ENCODE measurements around the gene SERPINA4. TPM values are rescaled to one million over a fixed set of nuclear protein-coding genes. Genes with fewer than 3 reads are reported as not detected.

The SERPINA4 gene
- total and polyA plus RNA-seq, 2 of the 13 experiments (the other 11 are each of a cell fraction or from before 2014, with no cell fraction given), result 39.1 to 57.8 TPM

DNA sequence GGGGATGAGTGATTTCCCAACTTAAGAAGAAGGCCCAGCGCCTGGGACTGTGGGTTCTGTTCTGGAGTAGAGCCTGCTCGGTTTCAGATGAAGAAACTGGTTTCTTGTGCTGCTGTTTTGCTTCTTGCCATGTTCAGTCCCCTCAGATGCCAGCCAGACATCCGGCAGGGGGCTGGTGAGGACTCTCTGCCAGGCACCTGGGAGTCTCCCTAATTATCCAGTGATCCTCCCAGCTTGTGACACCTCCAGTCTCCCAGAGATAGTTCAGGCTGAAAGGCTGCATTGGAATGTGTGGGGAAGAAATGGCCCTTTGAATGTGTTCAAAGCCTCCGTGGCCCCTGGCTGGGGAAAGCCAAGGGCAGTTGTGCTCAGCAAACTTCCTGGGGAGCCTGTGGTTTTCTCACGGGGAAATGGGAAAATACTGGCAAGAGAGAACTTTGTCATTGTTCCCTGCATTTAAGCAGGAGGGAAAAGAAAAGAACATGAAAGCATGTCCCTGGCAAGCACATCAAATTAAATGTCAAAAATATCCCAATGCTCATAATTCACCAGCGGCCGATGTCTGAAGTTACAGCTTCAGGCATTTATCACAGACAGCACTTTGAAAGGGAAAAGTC, 43.5 kb upstream of the SERPINA4 start (continued):
- TF ChIP-seq ZNF841 (CRISPR knock-in tag; IDR thresholded peaks at IDR 0.05; ENCODE audit: borderline replicate concordance) (no peak), NCOA2 (CRISPR knock-in tag; IDR thresholded peaks at IDR 0.05) (peak; percentile 81), ZNF816 (CRISPR knock-in tag; IDR thresholded peaks at IDR 0.05; ENCODE audit: borderline replicate concordance) (no peak), CREB1 (IDR thresholded peaks at IDR 0.05) (no peak), CREB1 (CRISPR knock-in tag; IDR thresholded peaks at IDR 0.05) (no peak), ZBTB7A (CRISPR knock-in tag; IDR thresholded peaks at IDR 0.05) (no peak), RBM39 (IDR thresholded peaks at IDR 0.05; ENCODE audit: low read depth, low read length, poor library complexity, severe bottlenecking) (no peak), BHLHE40 (IDR thresholded peaks at IDR 0.05; ENCODE audit: low read length) (no peak), ZNF773 (CRISPR knock-in tag; IDR thresholded peaks at IDR 0.05; ENCODE audit: borderline replicate concordance) (no peak), ASH2L (IDR thresholded peaks at IDR 0.05; ENCODE audit: insufficient read length, low read depth, low read length) (no peak), FOSL1 (CRISPR knock-in tag; IDR thresholded peaks at IDR 0.05; ENCODE audit: borderline replicate concordance) (no peak), ZNF629 (CRISPR knock-in tag; conservative IDR thresholded peaks at IDR 0.05) (0 out of 2 replicates have a peak, but pooled peaks have one; percentile 23), NFIC (IDR thresholded peaks at IDR 0.05; ENCODE audit: low read length) (peak; percentile 56; the same call in 1 of the 2 replicates), ZSCAN12 (CRISPR knock-in tag; IDR thresholded peaks at IDR 0.05) (0 out of 2 replicates have a peak, but pooled peaks have one; percentile 15), CENPT (CRISPR knock-in tag; IDR thresholded peaks at IDR 0.05; ENCODE audit: low read depth) (no peak)
- TF ChIP-seq, protein P1, sequence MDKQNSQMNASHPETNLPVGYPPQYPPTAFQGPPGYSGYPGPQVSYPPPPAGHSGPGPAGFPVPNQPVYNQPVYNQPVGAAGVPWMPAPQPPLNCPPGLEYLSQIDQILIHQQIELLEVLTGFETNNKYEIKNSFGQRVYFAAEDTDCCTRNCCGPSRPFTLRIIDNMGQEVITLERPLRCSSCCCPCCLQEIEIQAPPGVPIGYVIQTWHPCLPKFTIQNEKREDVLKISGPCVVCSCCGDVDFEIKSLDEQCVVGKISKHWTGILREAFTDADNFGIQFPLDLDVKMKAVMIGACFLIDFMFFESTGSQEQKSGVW (CRISPR knock-in tag; IDR thresholded peaks at IDR 0.05; ENCODE audit: borderline replicate concordance), result no peak
- TF ChIP-seq, protein P2, sequence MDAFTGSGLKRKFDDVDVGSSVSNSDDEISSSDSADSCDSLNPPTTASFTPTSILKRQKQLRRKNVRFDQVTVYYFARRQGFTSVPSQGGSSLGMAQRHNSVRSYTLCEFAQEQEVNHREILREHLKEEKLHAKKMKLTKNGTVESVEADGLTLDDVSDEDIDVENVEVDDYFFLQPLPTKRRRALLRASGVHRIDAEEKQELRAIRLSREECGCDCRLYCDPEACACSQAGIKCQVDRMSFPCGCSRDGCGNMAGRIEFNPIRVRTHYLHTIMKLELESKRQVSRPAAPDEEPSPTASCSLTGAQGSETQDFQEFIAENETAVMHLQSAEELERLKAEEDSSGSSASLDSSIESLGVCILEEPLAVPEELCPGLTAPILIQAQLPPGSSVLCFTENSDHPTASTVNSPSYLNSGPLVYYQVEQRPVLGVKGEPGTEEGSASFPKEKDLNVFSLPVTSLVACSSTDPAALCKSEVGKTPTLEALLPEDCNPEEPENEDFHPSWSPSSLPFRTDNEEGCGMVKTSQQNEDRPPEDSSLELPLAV (CRISPR knock-in tag; conservative IDR thresholded peaks at IDR 0.05; ENCODE audit: low read depth), result no peak
- TF ChIP-seq, protein P3, sequence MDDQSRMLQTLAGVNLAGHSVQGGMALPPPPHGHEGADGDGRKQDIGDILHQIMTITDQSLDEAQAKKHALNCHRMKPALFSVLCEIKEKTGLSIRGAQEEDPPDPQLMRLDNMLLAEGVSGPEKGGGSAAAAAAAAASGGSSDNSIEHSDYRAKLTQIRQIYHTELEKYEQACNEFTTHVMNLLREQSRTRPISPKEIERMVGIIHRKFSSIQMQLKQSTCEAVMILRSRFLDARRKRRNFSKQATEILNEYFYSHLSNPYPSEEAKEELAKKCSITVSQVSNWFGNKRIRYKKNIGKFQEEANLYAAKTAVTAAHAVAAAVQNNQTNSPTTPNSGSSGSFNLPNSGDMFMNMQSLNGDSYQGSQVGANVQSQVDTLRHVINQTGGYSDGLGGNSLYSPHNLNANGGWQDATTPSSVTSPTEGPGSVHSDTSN (CRISPR knock-in tag; IDR thresholded peaks at IDR 0.05; ENCODE audit: borderline replicate concordance), result no peak
- TF ChIP-seq, protein P4, sequence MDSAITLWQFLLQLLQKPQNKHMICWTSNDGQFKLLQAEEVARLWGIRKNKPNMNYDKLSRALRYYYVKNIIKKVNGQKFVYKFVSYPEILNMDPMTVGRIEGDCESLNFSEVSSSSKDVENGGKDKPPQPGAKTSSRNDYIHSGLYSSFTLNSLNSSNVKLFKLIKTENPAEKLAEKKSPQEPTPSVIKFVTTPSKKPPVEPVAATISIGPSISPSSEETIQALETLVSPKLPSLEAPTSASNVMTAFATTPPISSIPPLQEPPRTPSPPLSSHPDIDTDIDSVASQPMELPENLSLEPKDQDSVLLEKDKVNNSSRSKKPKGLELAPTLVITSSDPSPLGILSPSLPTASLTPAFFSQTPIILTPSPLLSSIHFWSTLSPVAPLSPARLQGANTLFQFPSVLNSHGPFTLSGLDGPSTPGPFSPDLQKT (CRISPR knock-in tag; IDR thresholded peaks at IDR 0.05; ENCODE audit: borderline replicate concordance), result no peak
- TF ChIP-seq, protein P5, sequence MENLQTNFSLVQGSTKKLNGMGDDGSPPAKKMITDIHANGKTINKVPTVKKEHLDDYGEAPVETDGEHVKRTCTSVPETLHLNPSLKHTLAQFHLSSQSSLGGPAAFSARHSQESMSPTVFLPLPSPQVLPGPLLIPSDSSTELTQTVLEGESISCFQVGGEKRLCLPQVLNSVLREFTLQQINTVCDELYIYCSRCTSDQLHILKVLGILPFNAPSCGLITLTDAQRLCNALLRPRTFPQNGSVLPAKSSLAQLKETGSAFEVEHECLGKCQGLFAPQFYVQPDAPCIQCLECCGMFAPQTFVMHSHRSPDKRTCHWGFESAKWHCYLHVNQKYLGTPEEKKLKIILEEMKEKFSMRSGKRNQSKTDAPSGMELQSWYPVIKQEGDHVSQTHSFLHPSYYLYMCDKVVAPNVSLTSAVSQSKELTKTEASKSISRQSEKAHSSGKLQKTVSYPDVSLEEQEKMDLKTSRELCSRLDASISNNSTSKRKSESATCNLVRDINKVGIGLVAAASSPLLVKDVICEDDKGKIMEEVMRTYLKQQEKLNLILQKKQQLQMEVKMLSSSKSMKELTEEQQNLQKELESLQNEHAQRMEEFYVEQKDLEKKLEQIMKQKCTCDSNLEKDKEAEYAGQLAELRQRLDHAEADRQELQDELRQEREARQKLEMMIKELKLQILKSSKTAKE (CRISPR knock-in tag; IDR thresholded peaks at IDR 0.05; ENCODE audit: borderline replicate concordance), result peak; percentile 66; the same call in 1 of the 2 replicates
- TF ChIP-seq, protein P6, sequence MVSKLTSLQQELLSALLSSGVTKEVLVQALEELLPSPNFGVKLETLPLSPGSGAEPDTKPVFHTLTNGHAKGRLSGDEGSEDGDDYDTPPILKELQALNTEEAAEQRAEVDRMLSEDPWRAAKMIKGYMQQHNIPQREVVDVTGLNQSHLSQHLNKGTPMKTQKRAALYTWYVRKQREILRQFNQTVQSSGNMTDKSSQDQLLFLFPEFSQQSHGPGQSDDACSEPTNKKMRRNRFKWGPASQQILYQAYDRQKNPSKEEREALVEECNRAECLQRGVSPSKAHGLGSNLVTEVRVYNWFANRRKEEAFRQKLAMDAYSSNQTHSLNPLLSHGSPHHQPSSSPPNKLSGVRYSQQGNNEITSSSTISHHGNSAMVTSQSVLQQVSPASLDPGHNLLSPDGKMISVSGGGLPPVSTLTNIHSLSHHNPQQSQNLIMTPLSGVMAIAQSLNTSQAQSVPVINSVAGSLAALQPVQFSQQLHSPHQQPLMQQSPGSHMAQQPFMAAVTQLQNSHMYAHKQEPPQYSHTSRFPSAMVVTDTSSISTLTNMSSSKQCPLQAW (CRISPR knock-in tag; IDR thresholded peaks at IDR 0.05), result no peak

All from HepG2 (cell line).